Measurements from ENCODE around the gene ITGBL1.

The ITGBL1 gene

DNA sequence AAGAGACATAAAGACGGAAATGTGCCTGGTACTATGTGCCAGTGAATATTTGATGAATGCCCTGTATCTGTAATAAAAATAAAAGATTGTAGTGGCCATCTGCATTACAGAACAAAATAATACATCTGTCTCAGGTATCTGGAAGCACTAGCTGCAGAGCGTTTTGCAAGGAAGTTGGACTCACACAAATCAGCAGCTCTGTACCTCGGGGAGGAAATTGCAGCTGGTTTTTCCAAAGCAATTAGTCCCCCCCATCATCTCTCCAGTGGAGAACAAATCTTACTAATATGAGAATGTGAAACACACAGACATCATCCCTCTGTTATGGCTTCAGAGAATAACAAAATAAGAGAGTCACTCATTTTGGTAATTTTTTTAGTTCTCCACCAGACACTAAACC lies 245.3 kb downstream of the ITGBL1 start:
- no peak overlapping the region for H3K4me3 ChIP-seq (ENCODE audit: low read depth, low read length)
- TF ChIP-seq, protein P1, sequence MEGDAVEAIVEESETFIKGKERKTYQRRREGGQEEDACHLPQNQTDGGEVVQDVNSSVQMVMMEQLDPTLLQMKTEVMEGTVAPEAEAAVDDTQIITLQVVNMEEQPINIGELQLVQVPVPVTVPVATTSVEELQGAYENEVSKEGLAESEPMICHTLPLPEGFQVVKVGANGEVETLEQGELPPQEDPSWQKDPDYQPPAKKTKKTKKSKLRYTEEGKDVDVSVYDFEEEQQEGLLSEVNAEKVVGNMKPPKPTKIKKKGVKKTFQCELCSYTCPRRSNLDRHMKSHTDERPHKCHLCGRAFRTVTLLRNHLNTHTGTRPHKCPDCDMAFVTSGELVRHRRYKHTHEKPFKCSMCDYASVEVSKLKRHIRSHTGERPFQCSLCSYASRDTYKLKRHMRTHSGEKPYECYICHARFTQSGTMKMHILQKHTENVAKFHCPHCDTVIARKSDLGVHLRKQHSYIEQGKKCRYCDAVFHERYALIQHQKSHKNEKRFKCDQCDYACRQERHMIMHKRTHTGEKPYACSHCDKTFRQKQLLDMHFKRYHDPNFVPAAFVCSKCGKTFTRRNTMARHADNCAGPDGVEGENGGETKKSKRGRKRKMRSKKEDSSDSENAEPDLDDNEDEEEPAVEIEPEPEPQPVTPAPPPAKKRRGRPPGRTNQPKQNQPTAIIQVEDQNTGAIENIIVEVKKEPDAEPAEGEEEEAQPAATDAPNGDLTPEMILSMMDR (IDR thresholded peaks at IDR 0.05; ENCODE audit: low read depth, low read length, missing control alignments) = no peak
- no peak for DNase-seq (ENCODE audit: low read depth)
- in situ Hi-C loops (cut with HindIII; ENCODE audit: low sequenced_read_pairs) = no loop called here

DNA sequence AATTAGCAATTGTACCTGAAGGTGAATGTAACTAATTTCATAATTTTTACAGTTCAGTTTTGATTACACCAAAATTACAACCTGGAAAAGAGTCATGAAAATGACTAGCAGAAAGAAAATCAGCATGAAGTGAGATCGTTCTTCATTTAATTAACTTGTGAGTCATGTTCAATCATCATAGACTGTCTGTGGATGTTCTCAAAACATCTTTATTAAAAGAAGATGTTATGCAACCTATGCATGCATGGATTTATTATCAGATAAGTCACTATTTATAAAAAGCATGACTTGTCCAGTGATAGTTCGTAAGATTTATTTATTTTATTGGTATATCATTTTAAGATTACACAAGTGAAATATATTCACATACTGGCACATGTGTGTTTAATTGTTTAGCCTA lies 245.9 kb downstream of the ITGBL1 start:
- TF ChIP-seq, protein P1 (IDR thresholded peaks at IDR 0.05; ENCODE audit: low read depth, low read length, missing control alignments) = no peak
- in situ Hi-C loops (cut with HindIII; ENCODE audit: low sequenced_read_pairs) = no loop called here
- no peak overlapping the region for H3K4me3 ChIP-seq (ENCODE audit: low read depth, low read length)
- no peak for DNase-seq (ENCODE audit: low read depth)

DNA sequence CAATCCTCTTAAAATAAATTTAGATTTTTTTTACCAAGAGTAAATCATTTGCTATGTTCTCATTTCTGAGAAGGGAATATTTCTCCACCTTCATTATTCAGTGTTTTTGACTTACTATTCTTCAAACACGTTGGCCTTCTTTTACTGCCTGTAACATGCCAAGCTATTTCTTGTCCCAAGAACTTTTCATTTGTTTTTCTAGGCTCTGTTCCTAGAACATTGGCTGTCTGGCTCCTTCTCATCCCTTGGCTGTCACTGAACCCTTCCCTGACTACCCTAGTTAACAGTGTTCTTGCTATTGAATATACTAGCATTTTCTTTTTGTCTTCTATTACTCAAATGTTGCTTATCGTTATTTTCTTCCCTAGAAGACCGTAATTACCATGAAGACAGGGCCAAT lies 248.1 kb downstream of the ITGBL1 start:
- no peak overlapping the region for H3K4me3 ChIP-seq (ENCODE audit: low read depth, low read length)
- TF ChIP-seq, protein P1 (IDR thresholded peaks at IDR 0.05; ENCODE audit: low read depth, low read length, missing control alignments) = no peak
- peak; percentile 49 for DNase-seq (ENCODE audit: low read depth)
- in situ Hi-C loops (cut with HindIII; ENCODE audit: low sequenced_read_pairs) = no loop called here

DNA sequence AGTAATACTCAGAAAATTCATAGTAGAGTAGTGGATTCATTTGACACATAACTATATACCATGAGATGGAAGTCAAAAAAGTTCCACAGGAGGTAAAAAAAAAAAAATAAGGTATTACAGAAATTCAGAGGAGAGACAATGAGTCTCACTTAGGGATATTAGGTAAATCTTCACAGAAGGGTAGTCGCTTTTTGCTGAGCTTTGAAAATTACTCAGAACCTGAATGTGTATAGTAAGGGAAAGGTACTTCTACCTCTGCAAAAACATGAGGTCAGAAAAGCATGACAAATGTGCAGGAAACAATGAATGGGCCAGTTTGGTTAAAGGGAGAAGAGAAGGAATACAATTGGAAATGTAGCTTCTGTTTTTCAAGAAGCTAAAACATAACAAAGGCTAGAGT lies 250.6 kb downstream of the ITGBL1 start:
- H3K4me3 ChIP-seq (ENCODE audit: low read depth, low read length) = no peak overlapping the region

DNA sequence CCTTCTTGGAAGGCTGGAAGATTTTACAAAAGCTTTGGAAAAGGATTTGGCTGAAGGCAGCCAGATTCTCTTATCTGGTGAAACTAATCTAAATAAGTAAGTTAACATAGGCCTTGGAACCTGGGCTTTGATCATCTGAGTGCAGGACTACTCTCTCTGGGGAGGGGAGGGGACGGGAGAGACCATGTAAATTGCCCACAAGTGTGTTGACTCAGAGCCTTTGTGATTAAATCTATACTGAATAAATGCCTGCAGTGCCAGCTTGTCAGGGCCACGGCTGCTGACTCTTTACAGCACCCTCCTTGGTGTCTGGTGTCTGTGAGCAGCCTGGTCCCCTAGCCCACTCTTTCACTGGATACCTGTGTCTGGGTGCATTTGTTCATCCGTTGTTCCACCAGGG lies 251.4 kb downstream of the ITGBL1 start:
- no peak overlapping the region for H3K4me3 ChIP-seq (ENCODE audit: low read depth, low read length)
- in situ Hi-C loops (cut with HindIII; ENCODE audit: low sequenced_read_pairs) = no loop called here
- TF ChIP-seq, protein P1 (IDR thresholded peaks at IDR 0.05; ENCODE audit: low read depth, low read length, missing control alignments) = no peak
- no peak for DNase-seq (ENCODE audit: low read depth)

More for the DNA sequence above, 250.6 kb downstream of the ITGBL1 start:
- no peak for DNase-seq (ENCODE audit: low read depth)
- TF ChIP-seq, protein P1 (IDR thresholded peaks at IDR 0.05; ENCODE audit: low read depth, low read length, missing control alignments) = no peak
- in situ Hi-C loops (cut with HindIII; ENCODE audit: low sequenced_read_pairs) = no loop called here

DNA sequence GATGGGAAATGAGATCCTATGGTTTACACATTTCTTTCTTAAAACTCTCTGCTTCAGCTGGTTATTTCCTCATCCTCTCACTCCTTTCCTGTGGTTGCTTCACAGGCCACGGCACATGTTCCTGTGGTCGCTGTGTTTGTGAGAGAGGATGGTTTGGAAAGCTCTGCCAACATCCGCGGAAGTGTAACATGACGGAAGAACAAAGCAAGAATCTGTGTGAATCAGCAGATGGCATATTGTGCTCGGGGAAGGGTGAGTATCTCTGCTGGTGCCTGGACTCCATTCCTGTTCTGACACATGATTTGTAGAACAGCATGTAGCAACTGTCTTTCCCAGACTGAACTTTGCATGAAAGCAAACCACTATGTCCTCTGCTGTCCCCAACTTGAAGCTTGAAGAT lies 254.2 kb downstream of the ITGBL1 start:
- H3K4me3 ChIP-seq (ENCODE audit: low read depth, low read length) = no peak overlapping the region
- DNase-seq (ENCODE audit: low read depth) = peak; percentile 96
- in situ Hi-C loops (cut with HindIII; ENCODE audit: low sequenced_read_pairs) = no loop called here
- TF ChIP-seq, protein P1 (IDR thresholded peaks at IDR 0.05; ENCODE audit: low read depth, low read length, missing control alignments) = no peak

DNA sequence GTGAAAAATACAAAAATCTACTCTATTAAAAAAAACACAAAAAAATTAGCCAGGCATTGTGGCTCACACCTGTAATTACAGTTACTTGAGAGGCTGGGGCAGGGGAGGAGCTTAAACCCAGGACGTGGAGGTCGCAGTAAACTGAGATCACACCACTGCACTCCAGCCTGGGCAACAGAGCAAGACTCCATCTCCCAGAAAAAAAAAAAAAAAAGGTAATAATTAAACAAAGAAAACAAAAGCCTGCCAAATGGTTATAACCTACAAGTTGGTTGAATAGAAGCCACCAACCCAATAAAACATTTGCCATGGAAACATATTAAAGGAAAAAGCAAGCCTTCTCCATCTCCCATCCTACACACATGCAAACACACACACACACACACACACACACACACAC lies 255.2 kb downstream of the ITGBL1 start:
- in situ Hi-C loops (cut with HindIII; ENCODE audit: low sequenced_read_pairs) = no loop called here
- H3K4me3 ChIP-seq (ENCODE audit: low read depth, low read length) = no peak overlapping the region
- TF ChIP-seq, protein P1 (IDR thresholded peaks at IDR 0.05; ENCODE audit: low read depth, low read length, missing control alignments) = no peak
- no peak for DNase-seq (ENCODE audit: low read depth)

All from astrocyte of the cerebellum (primary cell).